Measurements from ENCODE around the gene CCL7.

Gene CCL7

DNA sequence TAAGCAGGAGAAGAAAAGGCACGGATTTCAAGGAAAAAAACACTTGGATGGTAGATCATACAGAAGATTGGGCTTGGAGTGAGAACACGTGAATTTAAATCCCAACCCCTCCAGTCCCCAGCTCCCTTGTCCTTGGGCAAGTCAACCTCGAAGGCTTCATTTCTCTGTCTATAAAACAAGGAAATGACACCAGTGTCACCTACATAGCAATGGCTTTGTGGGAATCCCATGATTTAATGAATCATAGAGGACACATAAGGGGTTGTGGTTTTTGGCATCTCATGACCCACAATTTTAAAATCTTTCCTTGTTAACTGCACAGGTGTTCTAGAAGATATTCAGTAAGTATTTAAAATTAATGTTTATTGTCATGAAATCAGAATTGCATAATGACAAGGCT, 23.1 kb upstream of the CCL7 start:
- DNase-seq (ENCODE audit: low spot score): no peak

DNA sequence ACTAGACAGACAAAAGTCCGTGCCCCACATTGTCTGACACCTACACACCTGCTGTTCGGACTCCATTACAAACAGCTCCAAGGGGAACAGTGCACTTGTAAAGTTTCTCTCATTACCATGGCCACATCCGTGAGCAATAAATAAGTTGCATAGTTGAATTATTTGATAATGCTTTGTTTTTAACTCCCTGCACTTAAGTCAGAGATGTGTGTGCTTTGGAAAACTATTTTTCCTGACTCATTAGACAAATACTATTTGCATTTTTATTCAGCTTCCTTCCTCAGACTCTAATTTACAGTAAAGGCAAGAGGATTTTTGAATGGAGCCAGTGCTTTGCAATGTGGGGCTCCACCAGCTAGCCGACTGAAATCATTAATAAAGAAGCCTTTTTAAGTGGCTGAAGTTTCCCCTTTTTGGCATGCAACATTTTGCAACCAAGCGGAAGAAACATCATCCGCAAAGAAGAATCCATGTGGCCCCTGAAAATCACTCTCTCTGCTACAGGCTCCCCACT, 21.5 kb upstream of the CCL7 start:
- no peak for DNase-seq (ENCODE audit: low spot score)

- DNase-seq (ENCODE audit: low spot score): no peak
Measured at GRCh38 chr17:34249061-34249460, 21.0 kb upstream of the CCL7 start.

DNA sequence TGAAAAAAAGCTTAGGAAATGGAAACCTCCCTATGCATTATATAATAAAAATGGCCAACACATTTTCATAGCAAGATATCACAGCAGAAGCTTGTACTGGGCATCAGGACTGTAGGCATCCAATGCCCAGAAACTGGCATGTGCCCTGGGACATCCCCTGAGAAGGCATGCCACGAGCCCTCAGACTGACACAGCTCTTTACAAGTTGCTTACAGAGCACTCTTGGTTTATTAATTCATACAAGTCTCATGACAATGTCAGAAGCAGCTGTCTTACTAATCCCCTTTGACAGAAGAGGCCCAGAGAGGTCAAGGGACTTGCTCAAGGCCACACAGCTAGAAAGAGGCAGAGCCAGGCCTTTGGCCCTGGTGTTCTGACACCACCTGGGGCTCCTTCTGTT, 20.5 kb upstream of the CCL7 start:
- DNase-seq (ENCODE audit: low spot score): no peak

DNA sequence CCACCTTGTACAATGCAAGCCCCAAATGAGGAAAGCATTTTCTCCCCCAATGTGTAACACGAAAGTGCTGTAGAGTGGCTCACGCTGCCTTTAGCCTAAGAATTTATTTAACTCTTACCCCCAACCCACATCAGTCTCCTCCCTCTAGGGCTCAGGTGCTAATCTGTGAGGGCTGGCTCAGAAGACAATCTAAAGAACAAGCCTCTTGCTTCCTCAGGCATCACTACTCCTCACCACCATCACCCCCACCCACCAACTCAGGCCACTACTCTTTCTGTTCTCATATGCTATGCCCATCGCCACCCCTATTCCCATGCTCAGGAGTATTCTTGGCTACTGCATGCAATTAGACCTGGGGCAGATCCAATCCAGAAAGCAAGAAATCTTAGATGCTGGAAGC, 18.8 kb upstream of the CCL7 start:
- no peak for DNase-seq (ENCODE audit: low spot score)

DNA sequence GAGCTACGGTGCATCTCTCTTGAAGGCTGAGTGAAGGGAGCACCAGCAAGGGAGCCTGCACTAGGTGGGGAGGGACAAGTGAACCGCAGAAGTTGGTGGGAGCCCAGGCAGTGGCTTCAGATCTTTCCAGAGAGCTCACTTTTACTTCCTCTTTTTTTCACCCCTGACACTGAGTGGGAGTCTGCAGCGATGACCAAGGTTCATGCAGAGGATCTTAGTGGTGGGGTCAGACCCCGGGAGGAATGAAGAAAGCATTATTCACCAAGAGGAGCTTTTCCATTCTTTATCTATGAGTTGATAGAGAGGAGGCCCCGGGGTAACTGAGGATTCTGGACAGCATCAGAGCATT, 18.0 kb upstream of the CCL7 start:
- no peak for DNase-seq (ENCODE audit: low spot score)

DNA sequence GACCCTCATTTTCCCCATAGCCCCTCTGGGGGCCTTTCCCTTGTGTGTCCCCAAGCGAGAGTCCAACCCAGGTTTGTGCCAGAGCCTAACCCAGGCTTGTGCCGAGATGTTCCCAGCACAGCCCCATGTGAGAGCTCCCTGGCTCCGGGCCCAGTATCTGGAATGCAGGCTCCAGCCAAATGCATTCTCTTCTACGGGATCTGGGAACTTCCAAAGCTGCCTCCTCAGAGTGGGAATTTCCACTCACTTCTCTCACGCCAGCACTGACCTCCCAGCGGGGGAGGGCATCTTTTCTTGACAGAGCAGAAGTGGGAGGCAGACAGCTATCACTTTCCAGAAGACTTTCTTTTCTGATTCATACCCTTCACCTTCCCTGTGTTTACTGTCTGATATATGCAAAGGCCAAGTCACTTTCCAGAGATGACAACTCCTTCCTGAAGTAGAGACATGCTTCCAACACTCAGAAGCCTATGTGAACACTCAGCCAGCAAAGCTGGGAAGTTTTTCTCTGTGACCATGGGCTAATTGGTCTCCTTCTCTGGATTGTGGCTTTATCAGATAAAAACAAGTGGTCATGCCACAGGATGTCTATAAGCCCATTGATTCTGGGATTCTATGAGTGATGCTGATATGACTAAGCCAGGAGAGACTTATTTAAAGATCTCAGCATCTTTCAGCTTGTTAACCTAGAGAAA, 17.4 kb upstream of the CCL7 start:
- DNase-seq (ENCODE audit: low spot score): no peak

DNA sequence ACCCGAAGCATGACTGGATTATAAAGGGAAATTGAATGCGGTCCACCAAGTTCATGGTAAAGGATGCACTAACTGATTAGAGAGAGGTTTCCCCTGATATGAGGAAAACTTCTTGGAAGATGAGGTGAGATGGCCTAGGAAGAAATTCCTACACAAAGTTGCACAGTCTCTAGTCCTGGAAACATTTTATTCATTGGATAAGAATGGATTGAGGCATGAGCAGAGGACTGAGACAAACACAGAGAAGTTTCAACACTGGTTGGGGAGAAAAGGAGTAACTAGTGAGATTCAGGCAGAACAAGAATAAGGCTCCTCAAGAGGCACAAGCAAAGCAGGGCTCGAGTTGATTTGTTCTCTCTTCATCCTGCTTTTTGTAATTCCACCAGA, 16.9 kb upstream of the CCL7 start:
- DNase-seq (ENCODE audit: low spot score): no peak

DNA sequence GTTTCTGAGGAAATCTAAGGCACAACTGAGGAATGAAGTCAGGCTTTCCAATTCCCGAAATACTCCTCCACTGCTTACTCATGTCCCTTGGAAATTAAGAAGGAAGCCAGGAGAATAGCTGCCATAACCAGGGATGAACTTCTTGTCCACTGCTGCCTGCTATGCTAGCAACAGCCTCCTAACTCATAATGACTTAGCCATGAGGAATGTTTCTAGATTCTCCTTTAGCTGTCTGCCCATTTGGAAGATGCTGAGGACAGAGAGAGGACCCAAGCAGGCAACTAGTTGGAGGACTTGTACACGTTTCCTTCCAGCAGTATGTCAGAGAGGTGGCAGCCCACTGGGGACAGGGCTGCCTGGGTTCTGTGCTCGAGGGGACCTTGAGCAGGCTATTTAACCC, 15.9 kb upstream of the CCL7 start:
- DNase-seq (ENCODE audit: low spot score): no peak

GRCh38 chr17:34254651-34255380, 15.2 kb upstream of the CCL7 start, which contains the start of gene CCL2:
Gene CCL2 (plus strand): TSS chr17:34255285. CDS start chr17:34255350, 65 bp downstream.
- DNase-seq (ENCODE audit: low spot score): no peak

GRCh38 chr17:34255381-34255732, 14.7 kb upstream of the CCL7 start:
- no peak for DNase-seq (ENCODE audit: low spot score)

DNA sequence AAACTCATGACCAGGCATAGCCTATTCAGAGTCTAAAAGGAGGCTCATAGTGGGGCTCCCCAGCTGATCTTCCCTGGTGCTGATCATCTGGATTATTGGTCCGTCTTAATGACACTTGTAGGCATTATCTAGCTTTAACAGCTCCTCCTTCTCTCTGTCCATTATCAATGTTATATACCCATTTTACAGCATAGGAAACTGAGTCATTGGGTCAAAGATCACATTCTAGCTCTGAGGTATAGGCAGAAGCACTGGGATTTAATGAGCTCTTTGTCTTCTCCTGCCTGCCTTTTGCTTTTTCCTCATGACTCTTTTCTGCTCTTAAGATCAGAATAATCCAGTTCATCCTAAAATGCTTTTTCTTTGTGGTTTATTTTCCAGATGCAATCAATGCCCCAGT, 14.2 kb upstream of the CCL7 start:
- no peak for DNase-seq (ENCODE audit: low spot score)

DNA sequence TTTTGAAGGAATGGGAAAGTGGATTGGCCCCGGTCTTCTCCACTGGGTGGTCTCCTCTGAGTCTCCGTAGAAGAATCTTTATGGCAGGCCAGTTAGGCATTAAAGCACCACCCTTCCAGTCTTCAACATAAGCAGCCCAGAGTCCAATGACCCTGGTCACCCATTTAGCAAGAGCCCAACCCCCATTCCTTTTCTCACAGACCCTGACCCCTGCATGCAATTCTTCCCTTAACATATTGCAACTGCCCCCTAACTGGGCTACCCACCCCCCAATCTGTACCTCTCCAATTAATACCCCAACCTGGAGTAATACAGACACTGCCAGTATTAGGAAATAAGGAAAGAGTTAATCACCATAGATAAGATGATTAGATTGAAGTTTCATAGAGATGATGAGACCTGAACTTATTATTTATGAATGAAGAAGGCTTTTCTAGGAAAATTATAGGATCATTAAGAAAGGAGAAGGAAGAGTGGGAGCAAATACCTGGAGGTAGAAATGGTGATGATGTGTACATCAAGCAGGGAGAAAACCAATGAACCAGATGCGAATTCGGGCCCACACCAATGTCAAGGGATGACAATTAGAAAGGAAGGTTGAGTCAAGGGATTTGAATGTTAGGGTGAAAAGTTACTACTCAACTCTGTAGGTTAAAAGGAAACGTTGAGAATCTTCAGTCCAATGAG, 12.6 kb upstream of the CCL7 start:
- no peak for DNase-seq (ENCODE audit: low spot score)

DNA sequence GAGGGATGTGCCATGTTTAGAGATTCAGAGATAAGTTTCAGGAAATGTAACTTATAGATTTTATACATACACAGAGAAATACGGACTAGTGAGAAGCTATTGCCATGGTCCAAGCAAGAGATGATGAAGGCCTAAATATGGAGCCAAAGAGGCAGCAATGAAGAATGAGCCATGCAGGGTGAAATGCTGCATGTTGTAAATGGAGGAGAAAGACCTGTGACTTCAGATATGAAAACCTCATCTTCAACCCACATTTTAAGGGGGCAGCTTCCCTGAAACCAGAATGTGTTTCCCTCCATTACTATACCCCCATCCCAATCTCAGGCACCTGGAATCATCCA, 12.1 kb upstream of the CCL7 start:
- DNase-seq (ENCODE audit: low spot score): no peak

DNA sequence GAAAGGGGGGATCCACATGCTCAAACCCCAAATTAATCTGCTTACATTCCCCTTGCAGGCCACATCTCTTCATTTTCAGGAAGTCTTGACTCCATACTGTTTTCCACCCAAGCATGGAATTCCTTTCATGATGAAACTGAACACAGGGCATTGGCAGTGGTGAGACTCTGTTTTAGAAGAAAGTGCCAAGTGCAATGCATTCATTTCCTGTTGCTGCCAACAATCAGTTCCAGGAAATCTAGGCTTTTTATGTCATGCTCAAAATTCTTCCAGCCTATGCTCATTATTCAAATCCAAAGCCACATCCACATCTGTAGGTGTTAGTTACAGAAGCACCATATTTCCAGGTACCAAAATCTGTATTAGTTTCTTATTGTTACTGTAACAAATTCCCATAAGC, 10.9 kb upstream of the CCL7 start:
- DNase-seq (ENCODE audit: low spot score): no peak

DNA sequence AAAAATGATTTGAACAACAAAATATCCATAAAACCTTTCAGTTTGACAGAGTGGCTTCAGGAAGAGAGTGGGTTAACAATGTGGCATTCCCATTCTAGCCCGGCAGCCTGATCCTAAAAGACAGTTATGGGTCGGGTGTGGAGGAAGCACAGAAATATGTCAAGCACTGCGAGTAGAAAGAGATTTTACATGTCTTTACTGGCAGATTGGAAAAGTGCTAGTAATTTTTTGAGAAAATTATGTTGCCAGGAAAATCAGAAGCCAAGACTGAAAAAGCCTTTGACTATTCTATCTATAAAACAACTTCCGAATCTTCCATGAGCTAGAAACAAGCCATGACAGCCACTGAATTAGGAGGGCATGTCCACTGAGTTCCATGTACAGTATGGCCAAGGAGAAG, 9.2 kb upstream of the CCL7 start:
- DNase-seq (ENCODE audit: low spot score): no peak

DNA sequence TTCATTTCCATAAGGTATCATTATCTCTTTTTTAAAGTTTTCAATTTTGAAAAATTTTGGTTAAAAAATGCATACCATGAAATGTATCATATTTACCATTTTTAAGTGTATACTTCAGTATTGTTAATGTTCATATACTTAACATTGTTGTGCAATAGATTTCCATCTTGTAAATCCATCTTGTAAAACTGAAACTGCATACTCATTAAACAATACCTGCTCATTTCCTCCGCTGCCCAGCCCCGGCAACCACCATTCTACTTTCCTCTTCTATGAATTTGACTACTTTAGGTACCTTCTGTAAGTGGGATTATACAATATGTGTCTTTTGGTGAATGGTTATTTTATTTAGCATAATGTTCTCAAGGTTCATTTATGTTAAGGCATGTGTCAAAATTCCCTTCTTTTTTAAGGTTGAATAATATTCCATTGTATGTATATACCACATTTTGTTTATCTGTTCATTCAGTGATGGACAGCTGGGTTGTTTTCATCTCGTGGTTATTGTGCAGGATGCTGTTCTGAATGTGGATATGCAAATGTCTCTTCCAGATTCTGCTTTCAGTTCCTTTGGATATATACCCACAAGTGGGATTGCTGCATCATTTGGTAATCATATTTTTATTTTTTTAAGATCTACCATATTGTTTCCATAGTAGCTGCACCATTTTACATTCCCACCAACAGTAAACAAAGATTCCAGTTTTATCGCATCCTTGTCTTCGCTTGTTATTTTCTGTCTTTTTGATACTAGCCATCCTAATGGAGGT, 8.3 kb upstream of the CCL7 start:
- no peak for DNase-seq (ENCODE audit: low spot score)

DNA sequence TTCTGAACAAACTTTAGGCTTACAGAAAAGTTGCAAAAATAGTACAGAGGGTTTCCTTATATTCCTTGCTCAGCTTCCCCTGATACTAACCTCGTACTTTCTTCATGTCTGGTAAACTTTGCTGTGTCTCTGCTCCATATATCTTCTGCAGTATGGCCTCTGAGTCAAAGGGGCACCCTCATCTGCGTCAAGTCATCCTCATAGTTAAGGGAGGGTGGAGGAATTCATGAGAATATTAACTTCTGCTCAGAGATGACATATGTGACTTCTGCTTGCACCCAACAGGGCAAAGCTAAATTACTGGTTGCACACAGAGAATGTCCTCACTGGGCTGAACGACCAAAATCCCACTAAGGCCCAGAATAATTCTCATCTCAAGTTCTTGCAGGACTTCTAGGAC, 4.3 kb upstream of the CCL7 start:
- no peak for DNase-seq (ENCODE audit: low spot score)

DNA sequence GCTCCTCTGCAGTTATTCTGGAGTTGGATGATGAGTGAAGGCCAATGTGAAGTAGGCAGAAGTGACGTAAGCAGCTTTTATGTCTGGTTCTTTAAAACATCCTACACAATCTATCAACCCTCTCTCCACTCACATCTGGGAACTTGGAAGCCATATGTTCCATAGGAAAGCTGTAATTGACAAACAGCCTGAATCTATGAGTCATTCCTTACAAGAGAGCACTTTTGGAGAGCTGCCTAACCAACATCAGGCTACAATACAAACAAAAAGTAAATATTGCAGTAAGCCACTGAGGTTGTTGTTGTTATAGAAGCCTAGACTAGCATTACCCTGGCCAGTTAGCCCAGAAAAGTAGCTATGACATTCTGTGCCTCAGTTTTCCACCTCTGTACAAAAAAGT, 5.9 kb downstream of the CCL7 start:
- DNase-seq (ENCODE audit: low spot score): no peak

DNA sequence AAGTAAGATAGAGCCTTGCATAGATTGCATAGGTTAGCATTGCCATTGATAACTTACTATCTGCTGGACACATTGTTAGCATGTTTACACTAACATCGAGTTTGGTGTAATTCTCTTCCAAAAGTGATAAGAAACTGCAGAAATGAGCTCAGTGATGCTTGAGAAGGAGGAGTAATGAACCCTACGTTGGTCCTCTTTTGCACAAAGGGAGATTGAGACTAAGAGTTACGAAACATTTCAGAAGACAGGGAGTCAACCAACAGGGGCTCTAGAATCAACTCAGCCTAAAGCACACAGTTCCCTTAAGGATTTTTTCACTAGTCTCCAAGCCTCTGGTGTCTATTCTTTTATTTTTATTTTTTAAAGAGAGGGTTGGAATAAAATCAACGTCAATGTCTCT, 6.8 kb downstream of the CCL7 start:
- no peak for DNase-seq (ENCODE audit: low spot score)

DNA sequence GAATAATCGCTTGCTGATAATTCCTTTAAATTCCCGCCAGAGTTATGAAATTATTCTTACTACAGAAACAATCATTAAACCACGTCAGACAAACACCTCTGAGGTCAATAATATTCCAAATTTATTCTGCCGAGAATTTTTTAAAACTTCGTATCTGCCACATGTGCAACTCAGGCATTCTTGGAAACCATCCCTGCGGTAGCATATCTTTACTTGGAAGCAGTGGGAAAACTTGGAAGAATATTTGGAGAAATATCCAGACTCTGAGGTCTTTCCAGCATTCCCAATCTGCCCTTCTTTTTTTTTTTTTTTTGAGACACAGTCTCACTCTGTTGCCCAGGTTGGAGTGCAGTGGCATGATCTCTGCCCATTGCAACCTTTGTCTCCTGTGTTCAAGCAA, 13.6 kb downstream of the CCL7 start:
- no peak for DNase-seq (ENCODE audit: low spot score)

GRCh38 chr17:34285286-34285792, 15.3 kb downstream of the CCL7 start, which contains the start of gene CCL11:
Gene CCL11 (plus strand): TSS chr17:34285742. CDS start chr17:34285809, 67 bp downstream.
- no peak for DNase-seq (ENCODE audit: low spot score)
